HG03439 (cell line): ENCODE data around the gene HELZ.
"Not testable (repeated sequence)": the region's sequence is repeated elsewhere in the genome, so short reads cannot be mapped to it uniquely, and the experiment has no call there.

Source experiments
- ATAC-seq: cut with Tn5 transposase; IDR thresholded peaks from one replicate; pipeline ENCODE4 v1.9.1; 2021; ENCODE audit warnings: mild to moderate bottlenecking, moderate library complexity; ENCODE audit not compliant: unreplicated experiment

HELZ gene

GRCh38 chr17:67151717-67152116 is 93.3 kb downstream of the HELZ start:
- no peak for ATAC-seq

DNA sequence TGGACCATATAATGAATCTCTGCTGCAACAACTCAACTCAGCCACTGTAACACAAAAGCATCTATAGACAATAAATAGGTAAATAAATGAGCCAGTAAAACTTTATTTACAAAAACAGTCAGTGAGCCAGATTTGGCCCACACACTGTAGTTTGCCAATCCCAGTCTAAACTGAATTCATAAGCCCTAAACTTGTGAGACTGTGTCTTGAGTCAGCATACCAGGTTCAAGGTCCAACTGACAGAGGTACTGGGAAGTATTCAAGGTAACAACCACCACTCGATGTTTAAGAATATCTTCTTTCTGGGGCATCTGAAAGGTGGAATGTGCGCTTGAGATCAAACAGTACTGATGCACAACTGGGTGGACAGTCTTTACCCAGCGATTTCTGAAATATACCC is 94.2 kb downstream of the HELZ start:
- no peak for ATAC-seq

DNA sequence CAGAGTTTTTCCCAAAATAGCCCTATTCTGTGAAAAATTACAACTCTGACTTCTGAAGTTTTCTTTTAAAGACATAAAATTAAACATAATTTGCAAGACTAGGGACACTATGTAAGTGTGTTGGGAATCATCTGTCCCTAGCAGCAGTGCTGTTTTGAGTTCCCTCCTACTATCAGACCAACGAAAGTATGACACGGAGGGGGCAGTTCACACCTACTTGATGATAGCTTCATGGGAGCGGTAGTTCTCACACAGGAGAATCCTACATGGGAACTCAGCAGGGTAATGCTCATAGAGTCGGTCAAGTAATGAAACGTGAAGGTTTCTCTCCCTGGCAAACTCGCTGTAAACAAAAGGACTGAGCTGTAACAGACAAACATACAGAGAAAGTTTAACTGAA is 96.6 kb downstream of the HELZ start:
- no peak for ATAC-seq

- ATAC-seq: no peak
These were observed 99.7 kb downstream of the HELZ start for GRCh38 chr17:67145183-67145805.

DNA sequence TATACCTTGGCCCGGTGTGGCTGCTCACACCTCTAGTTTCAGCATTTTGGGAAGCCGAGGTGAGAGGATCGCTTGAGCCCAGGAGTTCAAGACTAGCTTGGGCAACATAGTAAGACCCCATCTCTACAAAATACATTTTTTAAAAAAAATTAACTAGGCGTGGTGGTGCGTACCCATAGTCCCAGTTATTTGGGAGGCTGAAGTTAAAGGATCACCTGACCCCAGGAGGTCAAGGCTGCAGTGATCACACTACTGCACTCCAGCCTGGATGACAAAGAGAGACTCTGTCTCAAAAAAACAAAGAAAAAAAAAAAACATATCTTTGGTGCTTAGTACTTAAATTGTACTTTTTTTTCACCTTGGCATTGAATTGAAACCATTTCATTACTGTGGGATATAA is 101.7 kb downstream of the HELZ start:
- no peak for ATAC-seq

- ATAC-seq: not testable (repeated sequence)
These were observed 103.0 kb downstream of the HELZ start for GRCh38 chr17:67142030-67142429.

- ATAC-seq: no peak
These were observed 105.0 kb downstream of the HELZ start for GRCh38 chr17:67139784-67140665.

DNA sequence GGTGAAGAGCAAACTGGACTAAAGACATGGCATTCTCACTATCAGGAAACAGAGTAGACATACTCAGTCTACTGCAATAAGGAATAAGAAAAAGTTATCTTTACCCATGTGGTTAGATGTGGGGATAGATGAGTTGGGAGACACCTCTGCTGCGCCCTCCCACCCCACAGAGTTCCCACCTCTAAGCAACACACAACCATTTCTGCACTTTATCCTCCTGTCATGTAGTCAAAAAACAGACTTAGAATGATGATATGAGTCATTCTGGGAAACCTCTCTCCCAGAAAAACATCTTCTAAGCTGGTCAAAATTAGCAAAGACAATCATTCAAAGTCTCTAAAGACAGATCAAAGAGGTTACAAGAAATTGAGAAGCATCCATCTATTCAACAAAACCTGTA is 105.7 kb downstream of the HELZ start:
- no peak for ATAC-seq

DNA sequence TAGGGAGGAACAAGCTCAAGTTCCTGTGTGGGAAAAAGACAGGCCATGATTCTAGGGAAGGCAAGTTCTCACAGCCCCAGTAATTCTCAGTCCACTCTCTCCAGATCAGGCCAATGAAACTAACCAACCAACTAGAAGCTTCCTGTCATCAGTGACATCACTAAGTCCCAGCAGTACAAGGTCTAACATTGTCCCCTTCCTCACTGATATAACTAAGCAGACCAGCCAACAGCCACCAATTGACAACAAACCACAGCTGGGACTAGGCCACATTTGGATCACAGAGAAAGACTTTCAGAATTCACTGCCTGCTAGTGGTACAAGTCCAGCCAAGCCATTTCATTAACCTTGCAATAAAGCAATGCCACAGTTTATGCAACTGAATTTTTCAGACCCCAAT is 106.6 kb downstream of the HELZ start:
- no peak for ATAC-seq

DNA sequence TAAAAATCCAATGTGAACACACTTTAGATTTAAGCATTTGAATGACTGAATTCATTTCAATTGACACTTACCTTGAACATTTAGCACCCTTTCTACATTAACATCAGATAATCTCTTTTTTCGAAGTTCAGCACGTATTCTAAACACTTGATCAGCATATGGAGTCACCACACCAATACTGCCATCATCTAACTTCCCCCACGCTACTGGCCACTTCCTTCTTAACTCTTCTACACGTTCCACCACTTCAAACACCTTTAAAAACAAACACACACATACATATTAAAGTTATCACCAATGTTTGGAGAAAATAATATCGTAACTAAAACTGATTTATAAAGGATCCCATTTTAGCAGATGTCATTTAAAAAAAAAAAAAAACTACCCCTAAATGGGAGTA is 107.1 kb downstream of the HELZ start:
- no peak for ATAC-seq

GRCh38 chr17:67137026-67137370 is 108.0 kb downstream of the HELZ start:
- ATAC-seq: no peak

GRCh38 chr17:67136191-67137025 is 108.6 kb downstream of the HELZ start:
- ATAC-seq: no peak

- ATAC-seq: no peak
These were observed 111.8 kb downstream of the HELZ start for GRCh38 chr17:67133161-67133560.

- no peak for ATAC-seq
These were observed 112.6 kb downstream of the HELZ start for GRCh38 chr17:67132366-67132765.

DNA sequence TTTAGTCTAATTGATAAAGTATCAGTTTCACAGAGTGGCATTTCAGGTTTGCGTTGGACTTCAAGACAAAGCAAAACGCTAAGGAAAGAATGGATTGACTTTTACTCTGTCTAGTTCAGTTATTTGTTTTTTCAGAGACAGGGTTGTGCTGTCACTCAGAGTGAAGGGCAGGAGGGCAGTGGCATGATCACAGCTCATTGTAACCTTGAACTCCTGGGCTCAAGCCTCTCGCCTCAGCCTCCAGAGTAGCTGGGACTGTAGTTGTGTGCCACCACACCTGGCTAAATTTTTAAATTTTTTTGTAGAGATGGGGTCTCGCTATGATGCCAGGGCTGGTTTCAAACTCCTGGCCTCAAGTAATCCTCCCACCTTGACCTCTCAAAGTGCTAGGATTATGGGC is 114.2 kb downstream of the HELZ start:
- no peak for ATAC-seq

DNA sequence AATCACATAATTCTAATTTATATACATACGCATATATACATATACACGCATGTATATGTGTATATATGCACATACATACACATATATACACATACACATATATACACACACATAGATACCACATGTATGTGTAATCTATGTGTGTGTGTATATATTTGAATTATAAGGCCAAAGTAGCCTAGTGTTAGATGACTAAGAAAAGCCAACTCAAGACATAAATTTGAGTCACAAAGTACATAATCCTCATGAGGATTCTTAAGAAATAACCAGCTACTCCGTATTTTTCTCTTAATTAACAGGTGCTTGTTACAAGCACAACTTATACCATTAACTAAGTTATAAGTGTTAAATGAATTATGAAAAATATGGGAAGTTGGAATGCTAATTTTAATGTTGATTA is 115.7 kb downstream of the HELZ start:
- ATAC-seq: no peak

DNA sequence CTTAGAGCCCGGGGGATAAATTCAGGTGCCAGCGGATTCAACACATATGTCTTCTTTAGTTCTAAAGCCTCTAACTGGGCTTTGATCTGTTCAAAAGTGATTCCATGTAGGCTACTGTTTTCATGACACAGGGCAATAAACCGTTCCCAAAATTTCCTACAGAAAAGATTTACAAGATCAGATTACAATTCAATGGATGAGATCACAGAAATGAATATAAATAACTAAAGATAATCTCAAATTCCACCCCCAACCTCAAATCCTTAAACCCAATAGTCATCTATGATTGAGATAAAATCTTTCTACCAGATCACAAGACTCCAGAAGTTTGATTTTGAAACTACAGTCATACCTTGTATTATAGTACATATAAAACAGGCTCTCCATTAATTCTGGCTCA is 116.3 kb downstream of the HELZ start:
- ATAC-seq: no peak

DNA sequence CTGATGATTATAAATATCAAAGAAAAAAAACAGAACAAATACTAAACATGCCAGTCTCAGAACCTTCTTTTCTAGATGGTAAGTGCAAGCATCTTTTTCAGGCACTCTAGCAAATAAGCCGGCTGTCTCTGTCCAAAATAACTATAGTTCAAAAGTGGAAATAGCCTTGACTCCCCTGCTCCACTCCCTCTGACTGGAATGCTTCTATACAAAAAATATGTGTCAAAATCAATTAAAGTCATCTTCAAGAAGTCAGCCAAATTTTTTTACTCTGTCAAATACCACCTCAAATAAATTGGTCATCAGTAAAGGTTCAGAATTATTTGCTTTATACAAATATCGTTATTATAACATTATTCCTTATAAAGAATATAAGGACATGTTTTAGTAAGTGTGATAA is 117.1 kb downstream of the HELZ start:
- ATAC-seq: no peak

GRCh38 chr17:67126983-67127382 is 118.0 kb downstream of the HELZ start:
- no peak for ATAC-seq

DNA sequence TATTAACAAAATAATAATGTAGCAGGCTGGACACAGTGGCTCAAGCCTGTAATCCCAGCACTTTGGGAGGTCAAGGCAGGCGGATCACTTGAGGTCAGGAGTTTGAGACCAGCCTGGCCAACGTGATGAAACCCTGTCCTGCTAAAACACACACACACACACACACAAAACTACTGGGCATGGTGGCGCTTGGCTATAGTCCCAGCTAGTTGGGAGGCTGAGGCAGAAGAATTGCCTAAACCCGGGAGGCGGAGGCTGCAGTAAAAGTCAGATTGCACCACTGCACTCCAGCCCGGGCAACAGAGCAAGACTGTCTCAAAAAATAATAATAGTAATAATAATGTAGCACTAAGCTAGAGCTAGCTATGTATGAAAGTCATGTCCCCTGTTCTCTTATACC is 118.5 kb downstream of the HELZ start:
- ATAC-seq: not testable (repeated sequence)

DNA sequence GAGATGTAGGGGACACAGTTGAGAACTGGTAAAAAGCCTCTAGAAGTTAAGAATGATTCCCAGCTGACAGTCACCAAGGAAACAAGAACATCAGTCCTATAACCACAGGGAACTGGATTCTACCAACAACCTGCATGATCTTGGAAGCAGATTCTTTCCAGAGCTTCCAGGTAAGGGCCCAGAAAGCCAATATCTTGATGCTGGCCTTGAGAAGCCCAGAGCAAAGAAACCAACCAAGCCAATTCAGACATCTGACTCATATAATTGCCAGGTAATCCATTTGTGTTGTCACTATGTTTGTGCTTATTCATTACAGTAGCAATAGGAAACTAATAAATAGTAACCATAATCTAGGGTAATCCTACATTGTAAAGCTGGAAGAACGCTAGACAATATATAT is 119.1 kb downstream of the HELZ start:
- no peak for ATAC-seq

DNA sequence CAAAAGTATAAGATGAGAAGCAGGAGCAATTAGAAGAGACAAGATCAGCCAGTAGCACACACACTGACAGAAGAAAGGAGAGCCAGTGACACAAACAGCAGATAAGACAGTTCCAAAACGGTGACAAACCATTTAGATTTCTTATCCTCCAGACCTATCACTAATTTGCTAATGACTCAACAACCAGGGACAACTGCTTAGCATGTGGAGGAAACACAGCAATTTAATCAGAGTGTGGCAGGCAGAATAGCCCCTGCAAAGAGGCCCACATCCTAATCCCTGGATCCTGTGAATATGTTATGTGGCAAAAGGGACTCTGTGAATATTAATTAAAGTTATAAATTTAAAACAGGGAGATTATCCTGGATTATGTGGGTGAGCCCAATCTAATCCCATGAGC is 119.6 kb downstream of the HELZ start:
- ATAC-seq: no peak
